C4-2B (cell line): ENCODE data around the gene CLHC1.

Experiments used
- H3K27ac ChIP-seq: fragments of 450-650 bp; 2 replicates; pipeline ENCODE4 v1.5.1; 2017
- CTCF ChIP-seq: fragments of 450-650 bp; conservative IDR thresholded peaks from 2 replicates; pipeline ENCODE4 v1.5.1; 2017; ENCODE audit warnings: mild to moderate bottlenecking
- ZFX ChIP-seq: fragments of 450-650 bp; IDR thresholded peaks from 2 replicates; pipeline ENCODE4 v1.6.1; 2017

The CLHC1 gene

GRCh38 chr2:55163274-55163721 lies 68.8 kb downstream of the CLHC1 start:
- no peak for TF ChIP-seq ZFX
- TF ChIP-seq CTCF = no peak
- peak overlapping the region; percentile 74 for H3K27ac ChIP-seq

GRCh38 chr2:55162284-55163006 lies 69.6 kb downstream of the CLHC1 start:
- peak overlapping the region; percentile 74 for H3K27ac ChIP-seq

GRCh38 chr2:55161295-55162210 lies 70.5 kb downstream of the CLHC1 start:
- H3K27ac ChIP-seq = no peak overlapping the region
- TF ChIP-seq ZFX (no peak), CTCF (no peak)

More at GRCh38 chr2:55162284-55163006, 69.6 kb downstream of the CLHC1 start:
- TF ChIP-seq CTCF (no peak), ZFX (no peak)

GRCh38 chr2:55160422-55160821 lies 71.7 kb downstream of the CLHC1 start:
- TF ChIP-seq ZFX = no peak
- no peak for TF ChIP-seq CTCF
- no peak overlapping the region for H3K27ac ChIP-seq

GRCh38 chr2:55159752-55160151 lies 72.3 kb downstream of the CLHC1 start:
- no peak overlapping the region for H3K27ac ChIP-seq
- TF ChIP-seq ZFX = no peak
- no peak for TF ChIP-seq CTCF

- no peak for TF ChIP-seq ZFX
- no peak for TF ChIP-seq CTCF
- H3K27ac ChIP-seq = no peak overlapping the region
Measured at GRCh38 chr2:55159037-55159651, 72.9 kb downstream of the CLHC1 start.
